ENCODE measurements around the gene SNTG2.

GRCh38 chr2:1256632-1257324 lies 306.1 kb downstream of the SNTG2 start:
- TF ChIP-seq POLR2A (IDR thresholded peaks at IDR 0.05), result no peak
- TF ChIP-seq CTCF (IDR thresholded peaks at IDR 0.05), result no peak
- no peak for TF ChIP-seq POLR2AphosphoS5 (IDR thresholded peaks at IDR 0.05; ENCODE audit: insufficient read depth in 1 of 2, low read depth in 1 of 2)
